HEK293T (cell line): ENCODE data around the gene MS4A4A.

Source experiments
- CTCF ChIA-PET: fragments of 350-600 bp; formaldehyde crosslinking; extraction: SDS; loops from one replicate; lab custom pipeline; 2021; ENCODE audit warnings: antibody characterized with exemption, inconsistent platforms; lab: Yijun Ruan, JAX
- POLR2A ChIA-PET: fragments of 350-600 bp; formaldehyde crosslinking; extraction: SDS; loops from one replicate; lab custom pipeline; 2020; ENCODE audit warnings: antibody characterized with exemption, inconsistent platforms; lab: Yijun Ruan, JAX
- DNase-seq: peaks from one replicate; pipeline ENCODE4 v3.0.0; 2012; ENCODE audit warnings: mixed read lengths; ENCODE audit errors: extremely low spot score
- ARNT ChIP-seq: fragments of 450-650 bp; IDR thresholded peaks from 2 replicates; pipeline ENCODE4 v1.6.1; 2017; ENCODE audit warnings: mild to moderate bottlenecking
- BHLHE40 ChIP-seq: fragments of 450-650 bp; IDR thresholded peaks from 2 replicates; pipeline ENCODE4 v1.6.1; 2016; ENCODE audit warnings: mild to moderate bottlenecking, moderate library complexity, borderline replicate concordance
- CTBP1 ChIP-seq: fragments of 450-650 bp; IDR thresholded peaks from 2 replicates; pipeline ENCODE4 v1.6.1; 2016; ENCODE audit warnings: borderline replicate concordance
- ELF4 ChIP-seq: fragments of 450-650 bp; IDR thresholded peaks from 2 replicates; pipeline ENCODE4 v1.6.1; 2017; ENCODE audit warnings: antibody characterized with exemption
- FOXA1 ChIP-seq: fragments of 450-650 bp; IDR thresholded peaks from 2 replicates; pipeline ENCODE4 v1.6.1; 2016; ENCODE audit warnings: mild to moderate bottlenecking
- FOXK2 ChIP-seq: fragments of 450-650 bp; IDR thresholded peaks from 2 replicates; pipeline ENCODE4 v1.6.1; 2016; ENCODE audit warnings: mild to moderate bottlenecking
- FOXM1 ChIP-seq: fragments of 450-650 bp; IDR thresholded peaks from 2 replicates; pipeline ENCODE4 v1.6.1; 2017; ENCODE audit warnings: mild to moderate bottlenecking, borderline replicate concordance
- HDGF ChIP-seq: fragments of 450-650 bp; IDR thresholded peaks from 2 replicates; pipeline ENCODE4 v1.6.1; 2017; ENCODE audit warnings: antibody characterized with exemption, borderline replicate concordance
- L3MBTL2 ChIP-seq: fragments of 450-650 bp; conservative IDR thresholded peaks from 2 replicates; pipeline ENCODE4 v1.6.1; 2016; ENCODE audit warnings: mild to moderate bottlenecking
- LEF1 ChIP-seq: fragments of 450-650 bp; IDR thresholded peaks from 2 replicates; pipeline ENCODE4 v1.6.1; 2017; ENCODE audit warnings: mild to moderate bottlenecking, borderline replicate concordance
- NFRKB ChIP-seq: fragments of 450-650 bp; IDR thresholded peaks from 2 replicates; pipeline ENCODE4 v1.6.1; 2016; ENCODE audit warnings: mild to moderate bottlenecking, moderate library complexity
- PKNOX1 ChIP-seq: fragments of 450-650 bp; IDR thresholded peaks from 2 replicates; pipeline ENCODE4 v1.6.1; 2016
- SP1 ChIP-seq: fragments of 450-650 bp; IDR thresholded peaks from 2 replicates; pipeline ENCODE4 v1.6.1; 2017
- SUZ12 ChIP-seq: fragments of 450-650 bp; IDR thresholded peaks from 2 replicates; pipeline ENCODE4 v1.6.1; 2016; ENCODE audit warnings: mild to moderate bottlenecking
- TARDBP ChIP-seq: fragments of 450-650 bp; IDR thresholded peaks from 2 replicates; pipeline ENCODE4 v1.6.1; 2016
- ZNF384 ChIP-seq: fragments of 450-650 bp; IDR thresholded peaks from 2 replicates; pipeline ENCODE4 v1.6.1; 2016

Gene MS4A4A

GRCh38 chr11:60251485-60252212, 28.8 kb upstream of the MS4A4A start:
- TF ChIP-seq TARDBP, result no peak
- TF ChIP-seq FOXM1, result no peak
- no peak for TF ChIP-seq L3MBTL2
- no peak for TF ChIP-seq FOXA1
- no peak for TF ChIP-seq BHLHE40
- TF ChIP-seq ZNF384, result no peak
- TF ChIP-seq CTBP1, result no peak
- TF ChIP-seq FOXK2, result no peak
- TF ChIP-seq PKNOX1, result no peak
- TF ChIP-seq LEF1, result no peak
- no peak for TF ChIP-seq HDGF
- no peak for TF ChIP-seq ELF4
- no peak for TF ChIP-seq SUZ12
- no peak for TF ChIP-seq NFRKB
- no peak for TF ChIP-seq SP1
- no peak for TF ChIP-seq ARNT
- DNase-seq, result peak; percentile 19
- POLR2A ChIA-PET, result no interaction called here
- CTCF ChIA-PET, result interaction anchor here (0.7 kb wide), 3 partner anchors 14 to 241 kb away, joined by 3 to 4 read pairs (median 3); no protein-coding TSS in a partner anchor

GRCh38 chr11:60252213-60253108, 28.0 kb upstream of the MS4A4A start:
- no peak for TF ChIP-seq HDGF
- no peak for TF ChIP-seq TARDBP
- no peak for TF ChIP-seq SP1
- TF ChIP-seq ARNT, result no peak
- no peak for TF ChIP-seq LEF1
- no peak for TF ChIP-seq SUZ12
- TF ChIP-seq FOXA1, result no peak
- no peak for TF ChIP-seq ZNF384
- TF ChIP-seq CTBP1, result no peak
- no peak for TF ChIP-seq NFRKB
- no peak for TF ChIP-seq FOXM1
- no peak for TF ChIP-seq L3MBTL2
- ChIA-PET POLR2A (no interaction called here), CTCF (interaction anchor here (0.7 kb wide), 2 partner anchors 242 to 334 kb away, joined by 3 read pairs; no protein-coding TSS in a partner anchor)
- DNase-seq, result no peak

DNA sequence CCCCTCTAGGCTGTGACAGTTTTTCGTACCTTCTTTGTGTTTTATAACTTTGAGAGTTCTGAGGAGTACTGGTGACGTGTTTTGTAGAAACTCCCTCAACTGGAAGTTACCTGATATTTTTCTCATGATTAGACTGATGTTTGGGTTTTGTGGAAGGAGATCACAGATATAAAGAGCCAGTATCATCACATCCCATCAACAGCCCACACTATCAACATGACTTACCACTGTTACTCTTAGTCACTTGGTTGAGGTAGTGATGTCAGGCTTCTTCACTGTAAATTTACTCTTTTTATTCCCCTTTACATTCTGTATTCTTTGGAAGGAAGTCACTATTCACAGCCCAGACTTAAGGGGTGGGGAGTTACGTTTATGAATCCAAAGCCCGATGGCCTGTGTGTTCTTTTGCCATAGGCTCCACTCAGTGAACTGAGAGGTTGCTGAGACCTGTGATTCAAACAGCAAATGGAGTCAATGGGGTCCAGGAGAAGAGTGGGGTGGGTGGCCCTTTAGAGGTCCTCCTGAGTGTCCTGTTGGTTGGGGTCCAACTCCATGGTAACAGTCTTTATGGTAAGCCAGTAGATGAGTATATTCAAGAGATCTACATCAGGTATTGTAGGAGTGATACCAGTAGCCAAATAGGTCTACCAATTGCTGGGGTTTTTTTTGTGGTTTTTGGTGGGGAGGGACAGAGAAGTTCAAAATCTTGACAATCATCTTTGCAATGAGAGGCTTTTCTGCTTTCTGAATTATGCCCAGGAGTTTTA, 22.3 kb upstream of the MS4A4A start:
- TF ChIP-seq SP1 (no peak), LEF1 (no peak), CTBP1 (no peak), BHLHE40 (no peak), TARDBP (no peak), HDGF (no peak), NFRKB (no peak)
- no peak for DNase-seq
- ChIA-PET CTCF (no interaction called here), POLR2A (no interaction called here)

GRCh38 chr11:60261014-60261413, 19.5 kb upstream of the MS4A4A start:
- TF ChIP-seq SUZ12 (no peak), CTBP1 (no peak), BHLHE40 (no peak), PKNOX1 (no peak), ELF4 (no peak), LEF1 (no peak), FOXA1 (no peak), FOXK2 (no peak), ZNF384 (no peak), L3MBTL2 (no peak), SP1 (no peak), ARNT (no peak), FOXM1 (no peak), HDGF (no peak)
- ChIA-PET POLR2A (no interaction called here), CTCF (interaction anchor here (0.6 kb wide), 1 partner anchor 68 kb away, joined by 3 read pairs; no protein-coding TSS in a partner anchor)
- no peak for DNase-seq

DNA sequence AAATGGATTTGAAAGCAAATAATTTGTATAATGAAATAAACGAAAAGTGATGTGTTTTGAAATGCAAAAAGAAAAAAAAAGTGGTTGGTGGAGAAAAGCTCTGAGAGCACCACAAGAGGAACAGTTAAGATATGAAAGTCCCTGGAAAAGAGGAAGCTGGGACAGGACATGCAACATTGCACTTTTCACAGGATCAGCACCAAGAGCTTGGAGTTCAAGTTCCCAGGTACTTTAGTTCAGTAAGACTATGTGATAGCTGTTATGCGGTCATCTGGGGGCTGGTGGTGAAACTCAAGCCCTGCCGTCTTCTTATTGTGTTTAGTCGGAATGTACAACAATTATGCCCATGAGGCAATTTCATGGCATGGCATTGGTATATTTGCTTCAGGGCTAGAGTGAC, 17.1 kb upstream of the MS4A4A start:
- no peak for TF ChIP-seq HDGF
- no peak for TF ChIP-seq NFRKB
- TF ChIP-seq ZNF384, result no peak
- TF ChIP-seq CTBP1, result no peak
- no peak for TF ChIP-seq L3MBTL2
- no peak for TF ChIP-seq FOXK2
- TF ChIP-seq TARDBP, result no peak
- no peak for TF ChIP-seq ELF4
- no peak for TF ChIP-seq SUZ12
- DNase-seq, result no peak
- POLR2A ChIA-PET, result no interaction called here
- CTCF ChIA-PET, result interaction anchor here (0.8 kb wide), 1 partner anchor 107 kb away, joined by 3 read pairs; no protein-coding TSS in a partner anchor

- CTCF ChIA-PET, result interaction anchor here (1.2 kb wide), 1 partner anchor 99 kb away, joined by 3 read pairs; no protein-coding TSS in a partner anchor
- POLR2A ChIA-PET, result no interaction called here
- TF ChIP-seq ELF4 (no peak), BHLHE40 (no peak), HDGF (no peak)
- DNase-seq, result no peak
Observed at GRCh38 chr11:60264644-60265043, 15.8 kb upstream of the MS4A4A start.
